ENCODE data around the gene KPNA6. TPM values are rescaled to one million over a fixed set of nuclear protein-coding genes. Genes with fewer than 3 reads are reported as not detected.
A peak's percentile ranks its signal among the peaks of the same experiment; 100 is the strongest.

The KPNA6 gene
- total and polyA plus RNA-seq, 9 of the 15 experiments (the other 6 are each of a cell fraction or from before 2014, with no cell fraction given), result 20.1 to 54.6 (median 32.2) TPM

GRCh38 chr1:32179443-32180185 is 71.8 kb downstream of the KPNA6 start, which contains the start of gene TXLNA (continued):
- TF ChIP-seq SMARCA5 (IDR thresholded peaks at IDR 0.05) (no peak), ZNF354B (CRISPR knock-in tag; IDR thresholded peaks at IDR 0.05) (no peak), FOS (IDR thresholded peaks at IDR 0.05; ENCODE audit: extremely low read depth, insufficient read length) (no peak), RUNX1 (IDR thresholded peaks at IDR 0.05; ENCODE audit: low read depth) (0 out of 2 replicates have a peak, but pooled peaks have one; percentile 10), ETV1 (tag; conservative IDR thresholded peaks at IDR 0.05; ENCODE audit: low read depth) (peak; percentile 87), U2AF1 (optimal IDR thresholded peaks at IDR 0.05; ENCODE audit: low read depth, low read length) (peak; percentile 89), RBM25 (IDR thresholded peaks at IDR 0.05; ENCODE audit: low read depth, low read length, severe bottlenecking) (peak; percentile 90), KDM2B (CRISPR knock-in tag; IDR thresholded peaks at IDR 0.05) (peak; percentile 95), CREB3L1 (IDR thresholded peaks at IDR 0.05; ENCODE audit: borderline replicate concordance, low read depth) (peak; percentile 91), MBD1 (CRISPR knock-in tag; IDR thresholded peaks at IDR 0.05) (no peak), ZBTB40 (IDR thresholded peaks at IDR 0.05) (peak; percentile 81), ZBTB40 (CRISPR knock-in tag; IDR thresholded peaks at IDR 0.05) (no peak), ZNF444 (CRISPR knock-in tag; IDR thresholded peaks at IDR 0.05) (no peak), ZNF384 (IDR thresholded peaks at IDR 0.05; ENCODE audit: low read depth, low read length) (no peak), ZNF232 (CRISPR knock-in tag; IDR thresholded peaks at IDR 0.05) (no peak)
